D721Med (cell line): Measurements from ENCODE around the gene OLFM1.
"Not testable (repeated sequence)": the region's sequence is repeated elsewhere in the genome, so short reads cannot be mapped to it uniquely, and the experiment has no call there.

ENCODE experiments used
- DNase-seq: peaks from one replicate; pipeline ENCODE4 v3.0.0; 2011; ENCODE audit warnings: low spot score; ENCODE audit not compliant: insufficient read length
- FAIRE-seq: peaks from 2 replicates; lab custom pipeline; 2011; peaks lifted over from hg19 to GRCh38; lab: Jason Lieb, UNC
- TF ChIP-seq, protein P1 (sequence below): IDR thresholded peaks from 2 replicates; pipeline ENCODE4 v1.5.1; 2012; ENCODE audit warnings: mild to moderate bottlenecking, control low read depth; ENCODE audit not compliant: insufficient read depth; ENCODE audit errors: missing control alignments

Gene OLFM1

GRCh38 chr9:135158564-135158937 lies 71.1 kb downstream of the OLFM1 start:
- FAIRE-seq (no peak), DNase-seq (no peak)
- TF ChIP-seq, protein P1, sequence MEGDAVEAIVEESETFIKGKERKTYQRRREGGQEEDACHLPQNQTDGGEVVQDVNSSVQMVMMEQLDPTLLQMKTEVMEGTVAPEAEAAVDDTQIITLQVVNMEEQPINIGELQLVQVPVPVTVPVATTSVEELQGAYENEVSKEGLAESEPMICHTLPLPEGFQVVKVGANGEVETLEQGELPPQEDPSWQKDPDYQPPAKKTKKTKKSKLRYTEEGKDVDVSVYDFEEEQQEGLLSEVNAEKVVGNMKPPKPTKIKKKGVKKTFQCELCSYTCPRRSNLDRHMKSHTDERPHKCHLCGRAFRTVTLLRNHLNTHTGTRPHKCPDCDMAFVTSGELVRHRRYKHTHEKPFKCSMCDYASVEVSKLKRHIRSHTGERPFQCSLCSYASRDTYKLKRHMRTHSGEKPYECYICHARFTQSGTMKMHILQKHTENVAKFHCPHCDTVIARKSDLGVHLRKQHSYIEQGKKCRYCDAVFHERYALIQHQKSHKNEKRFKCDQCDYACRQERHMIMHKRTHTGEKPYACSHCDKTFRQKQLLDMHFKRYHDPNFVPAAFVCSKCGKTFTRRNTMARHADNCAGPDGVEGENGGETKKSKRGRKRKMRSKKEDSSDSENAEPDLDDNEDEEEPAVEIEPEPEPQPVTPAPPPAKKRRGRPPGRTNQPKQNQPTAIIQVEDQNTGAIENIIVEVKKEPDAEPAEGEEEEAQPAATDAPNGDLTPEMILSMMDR: no peak

- DNase-seq: no peak
- TF ChIP-seq, protein P1: no peak
- no peak for FAIRE-seq
Measured at GRCh38 chr9:135159801-135160200, 72.3 kb downstream of the OLFM1 start.

GRCh38 chr9:135160862-135161261 lies 73.4 kb downstream of the OLFM1 start:
- FAIRE-seq: no peak

GRCh38 chr9:135162599-135162998 lies 75.1 kb downstream of the OLFM1 start:
- not testable (repeated sequence) for DNase-seq, FAIRE-seq

More at GRCh38 chr9:135160862-135161261, 73.4 kb downstream of the OLFM1 start:
- no peak for DNase-seq
- TF ChIP-seq, protein P1: no peak

DNA sequence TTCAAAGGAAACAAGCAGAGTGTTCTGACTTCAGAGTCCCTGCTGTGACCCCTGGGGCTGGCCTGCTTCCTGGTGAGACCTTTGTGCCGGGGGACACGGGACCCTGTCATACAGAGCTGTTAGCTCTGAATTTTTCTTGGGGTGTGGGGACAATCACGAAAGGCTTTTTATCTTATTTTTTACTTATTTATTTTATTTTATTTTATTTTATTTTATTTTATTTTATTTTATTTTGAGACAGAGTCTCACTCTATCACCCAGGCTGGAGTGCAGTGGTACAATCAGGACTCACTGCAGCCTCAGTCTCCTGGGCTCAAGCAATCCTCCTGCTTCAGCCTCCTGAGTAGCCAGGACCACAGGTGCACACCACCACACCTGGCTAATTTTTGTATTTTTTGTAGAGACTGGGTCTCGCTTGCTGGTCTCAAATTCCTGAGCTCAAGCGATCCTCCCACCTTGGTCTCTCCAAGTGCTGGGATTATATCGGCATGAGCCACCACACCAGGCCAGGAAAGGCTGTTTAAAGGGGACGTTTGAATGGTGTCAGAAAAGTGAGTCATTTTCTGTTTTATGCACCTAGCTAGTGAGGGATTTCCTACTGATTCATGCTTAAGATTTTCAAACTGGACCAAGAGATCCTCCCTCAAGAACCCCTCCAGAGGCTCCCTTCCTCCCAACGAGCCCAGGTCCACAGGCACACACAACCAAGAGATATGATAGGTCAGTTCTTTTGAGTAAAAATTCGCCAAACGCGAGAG lies 75.7 kb downstream of the OLFM1 start:
- no peak for FAIRE-seq
- DNase-seq: no peak
- TF ChIP-seq, protein P1: no peak

GRCh38 chr9:135164036-135164435 lies 76.6 kb downstream of the OLFM1 start:
- TF ChIP-seq, protein P1: no peak
- FAIRE-seq (no peak), DNase-seq (no peak)

DNA sequence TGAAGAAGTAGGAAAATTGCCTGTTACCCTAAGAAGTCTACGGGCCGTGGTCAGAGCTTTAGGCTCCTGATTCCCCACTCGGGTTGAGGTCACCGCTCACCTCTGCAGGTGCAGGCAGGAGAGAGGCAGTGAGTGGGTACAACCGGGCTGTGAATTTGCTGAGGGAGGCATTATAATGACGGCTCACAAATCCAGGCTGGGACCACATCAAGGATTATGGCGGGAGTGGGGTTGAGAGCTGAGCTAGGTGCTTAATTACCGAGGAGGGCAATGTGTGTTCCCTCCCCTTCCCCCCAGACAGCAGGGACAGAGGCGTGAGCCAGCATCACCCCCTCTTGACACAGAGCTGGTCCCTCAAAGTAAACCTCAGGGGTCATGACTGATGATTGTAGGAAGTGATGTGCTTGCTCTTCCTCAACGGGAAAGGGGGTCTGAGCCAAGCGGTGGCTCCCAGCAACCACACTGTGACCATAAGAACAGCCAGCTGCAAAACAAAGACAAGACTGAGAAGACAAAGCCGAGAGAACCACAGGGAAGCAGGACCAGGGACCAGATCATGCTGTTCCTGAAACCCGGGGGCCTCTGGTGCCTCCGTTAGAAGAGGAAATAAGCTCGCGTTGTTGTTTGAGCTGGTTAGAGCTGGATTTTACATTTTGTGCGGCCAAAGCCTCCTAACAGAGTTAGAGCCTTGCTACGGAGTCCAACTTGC lies 77.7 kb downstream of the OLFM1 start:
- no peak for FAIRE-seq
- no peak for DNase-seq
- TF ChIP-seq, protein P1: no peak
